Left kidney (tissue), 1 donor: ENCODE results near the gene CASS4. TPM values are rescaled to one million over a fixed set of nuclear protein-coding genes. Genes with fewer than 3 reads are reported as not detected.

Experiments
- polyA plus RNA-seq: library from polyadenylated mRNA; unstranded; fragments of 120-200 nt; gene quantifications from one replicate; pipeline ENCODE4 v1.2.1, GENCODE V29; 2013; ENCODE audit not compliant: insufficient read length

CASS4 gene
- polyA plus RNA-seq, 1 donor, result 3.6 TPM

Other genes starting within 250 kb of the CASS4 start
- not detected for gene MC3R, start 163.5 kb upstream of the CASS4 start, polyA plus RNA-seq
- 40.7 TPM for gene FAM210B, start 53.3 kb upstream of the CASS4 start, polyA plus RNA-seq
- gene AURKA, start 20.0 kb upstream of the CASS4 start, polyA plus RNA-seq, result 22.2 TPM
- gene CSTF1, start 19.6 kb upstream of the CASS4 start, polyA plus RNA-seq, result 45.4 TPM
- 128 TPM for gene RTF2, start 56.4 kb downstream of the CASS4 start, polyA plus RNA-seq
- gene FAM209A, start 112.5 kb downstream of the CASS4 start, polyA plus RNA-seq, result 0.65 TPM
- 0.55 TPM for gene FAM209B, start 121.0 kb downstream of the CASS4 start, polyA plus RNA-seq
- gene TFAP2C, start 217.0 kb downstream of the CASS4 start, polyA plus RNA-seq, result 1.1 TPM